OCI-LY7 (cell line): ENCODE results near the gene ADD1.

Experiments
- EZH2phosphoT487 ChIP-seq: fragments of 200-600 bp; sonication (generic); IDR thresholded peaks from 2 replicates; pipeline ENCODE4 v1.6.1; 2018; ENCODE audit warnings: low read depth, borderline replicate concordance, mild to moderate bottlenecking, mixed run types, antibody characterized with exemption, low read length, moderate library complexity, mixed read lengths
- TF ChIP-seq, protein P1 (sequence below): fragments of 200-600 bp; sonication (generic); conservative IDR thresholded peaks from 2 replicates; pipeline ENCODE4 v1.5.1; 2014; ENCODE audit warnings: mild to moderate bottlenecking, antibody characterized with exemption, low read length, moderate library complexity, mixed read lengths

DNA sequence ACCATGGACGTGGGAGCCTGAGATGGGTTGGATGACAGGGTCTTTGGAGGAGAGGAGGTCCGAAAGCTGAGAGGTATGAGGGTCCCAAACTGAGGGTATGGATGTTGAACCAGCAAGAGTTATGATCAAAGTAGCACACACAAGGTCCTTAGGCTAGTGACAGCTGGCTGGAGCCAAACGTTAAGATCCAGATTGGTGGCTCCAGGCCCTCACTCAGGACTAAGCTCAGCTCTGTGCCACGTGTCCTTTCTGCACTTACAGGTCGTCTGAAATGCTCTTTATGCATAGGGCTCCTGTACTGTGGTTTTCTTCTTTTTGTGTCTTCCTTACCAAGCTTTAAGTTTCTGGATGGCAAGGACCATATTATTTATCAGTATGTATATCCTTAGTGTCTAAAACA is 35.4 kb downstream of the ADD1 start:
- no peak for TF ChIP-seq EZH2phosphoT487
- TF ChIP-seq, protein P1, sequence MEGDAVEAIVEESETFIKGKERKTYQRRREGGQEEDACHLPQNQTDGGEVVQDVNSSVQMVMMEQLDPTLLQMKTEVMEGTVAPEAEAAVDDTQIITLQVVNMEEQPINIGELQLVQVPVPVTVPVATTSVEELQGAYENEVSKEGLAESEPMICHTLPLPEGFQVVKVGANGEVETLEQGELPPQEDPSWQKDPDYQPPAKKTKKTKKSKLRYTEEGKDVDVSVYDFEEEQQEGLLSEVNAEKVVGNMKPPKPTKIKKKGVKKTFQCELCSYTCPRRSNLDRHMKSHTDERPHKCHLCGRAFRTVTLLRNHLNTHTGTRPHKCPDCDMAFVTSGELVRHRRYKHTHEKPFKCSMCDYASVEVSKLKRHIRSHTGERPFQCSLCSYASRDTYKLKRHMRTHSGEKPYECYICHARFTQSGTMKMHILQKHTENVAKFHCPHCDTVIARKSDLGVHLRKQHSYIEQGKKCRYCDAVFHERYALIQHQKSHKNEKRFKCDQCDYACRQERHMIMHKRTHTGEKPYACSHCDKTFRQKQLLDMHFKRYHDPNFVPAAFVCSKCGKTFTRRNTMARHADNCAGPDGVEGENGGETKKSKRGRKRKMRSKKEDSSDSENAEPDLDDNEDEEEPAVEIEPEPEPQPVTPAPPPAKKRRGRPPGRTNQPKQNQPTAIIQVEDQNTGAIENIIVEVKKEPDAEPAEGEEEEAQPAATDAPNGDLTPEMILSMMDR, result no peak
